ENCODE data around the gene PRKCE.

PRKCE gene

DNA sequence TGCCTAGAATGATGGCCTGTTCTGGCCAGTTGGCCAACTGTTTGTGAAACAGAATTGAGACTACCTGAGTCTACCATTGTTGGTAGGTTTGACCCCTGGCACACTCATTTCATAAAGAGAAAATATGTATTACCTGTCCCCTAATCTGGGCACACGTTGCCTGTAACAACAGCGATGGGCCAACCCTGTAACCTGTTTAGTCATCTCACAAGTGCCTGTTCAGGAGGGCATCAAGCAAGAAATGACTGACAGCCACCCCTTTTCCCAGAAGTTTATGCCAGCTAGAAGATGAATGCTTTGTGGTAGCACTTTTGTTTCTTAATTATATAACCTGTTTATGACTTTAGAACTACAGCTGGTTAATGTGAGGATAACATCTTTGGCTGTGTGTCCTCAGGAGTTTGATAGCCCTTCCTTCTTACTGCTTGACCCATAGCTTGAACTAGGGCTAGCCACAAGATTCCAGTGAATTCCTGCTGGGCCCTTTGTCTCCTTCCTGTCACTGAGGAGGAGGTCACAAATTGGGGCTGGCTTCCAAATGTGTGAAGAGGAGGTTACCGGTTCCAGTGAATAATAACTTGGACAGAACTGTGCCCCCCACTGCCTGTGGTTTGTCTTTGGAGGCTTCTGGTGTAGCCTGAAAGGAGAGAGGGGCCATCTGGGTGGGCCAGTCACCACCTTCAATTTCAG lies 371.8 kb downstream of the PRKCE start:
- no peak for DNase-seq (ENCODE audit: low read depth in 2 of 2)
- H3K4me3 ChIP-seq (replicated peaks in 1 of 2; ENCODE audit: low read depth in 2 of 2, low read length in 2 of 2), result no peak overlapping the region
- no peak for TF ChIP-seq CTCF (IDR thresholded peaks at IDR 0.05; ENCODE audit: low read depth, low read length)

- DNase-seq (ENCODE audit: low read depth in 2 of 2), result no peak
- no peak for TF ChIP-seq CTCF (IDR thresholded peaks at IDR 0.05; ENCODE audit: low read depth, low read length)
Measured at GRCh38 chr2:46024146-46024779, 372.8 kb downstream of the PRKCE start.

DNA sequence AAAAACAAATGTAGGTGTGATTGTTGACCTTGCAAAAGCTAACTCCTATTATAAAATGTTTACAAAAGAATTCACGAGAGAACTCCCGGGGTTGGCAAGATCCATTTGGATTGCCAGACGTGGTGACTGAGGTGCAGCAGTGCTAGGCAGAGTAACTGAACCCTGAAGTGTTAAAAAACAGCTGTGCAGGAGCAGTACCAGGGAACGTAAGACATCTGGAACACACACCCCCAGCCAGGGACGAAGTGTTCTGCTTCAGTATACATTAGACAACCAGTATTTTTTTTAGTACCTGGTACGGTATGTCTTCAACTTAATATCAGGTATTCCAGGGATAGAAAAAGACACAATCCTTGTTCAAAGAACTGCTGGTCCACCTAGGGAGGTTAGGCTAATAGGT lies 373.6 kb downstream of the PRKCE start:
- H3K4me3 ChIP-seq (replicated peaks in 1 of 2; ENCODE audit: low read depth in 2 of 2, low read length in 2 of 2), result no peak overlapping the region
- no peak for TF ChIP-seq CTCF (IDR thresholded peaks at IDR 0.05; ENCODE audit: low read depth, low read length)
- DNase-seq (ENCODE audit: low read depth in 2 of 2), result no peak

More at GRCh38 chr2:46024146-46024779, 372.8 kb downstream of the PRKCE start:
- no peak overlapping the region for H3K4me3 ChIP-seq (replicated peaks in 1 of 2; ENCODE audit: low read depth in 2 of 2, low read length in 2 of 2)

DNA sequence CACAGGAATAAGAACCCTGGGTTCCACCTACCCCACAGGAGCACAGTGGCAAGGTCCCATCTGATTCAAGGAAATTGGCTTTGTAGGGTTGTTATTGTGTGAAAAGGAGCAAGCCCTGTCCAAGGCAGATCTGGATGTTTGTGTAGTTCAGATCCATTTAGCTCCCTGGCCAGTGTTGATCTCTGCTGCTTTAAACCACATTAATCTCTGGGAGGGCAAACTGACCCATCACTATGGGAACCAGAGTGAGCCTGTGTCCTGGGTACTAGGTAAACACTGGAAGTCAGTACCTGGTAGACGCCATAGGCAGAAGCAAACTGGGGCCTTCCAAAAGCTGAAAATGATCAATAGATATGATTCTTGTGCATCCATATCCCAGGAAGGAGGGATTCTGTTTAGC lies 374.2 kb downstream of the PRKCE start:
- no peak for TF ChIP-seq CTCF (IDR thresholded peaks at IDR 0.05; ENCODE audit: low read depth, low read length)
- H3K4me3 ChIP-seq (replicated peaks in 1 of 2; ENCODE audit: low read depth in 2 of 2, low read length in 2 of 2), result no peak overlapping the region
- no peak for DNase-seq (ENCODE audit: low read depth in 2 of 2)

- H3K4me3 ChIP-seq (replicated peaks in 1 of 2; ENCODE audit: low read depth in 2 of 2, low read length in 2 of 2), result no peak overlapping the region
- no peak for TF ChIP-seq CTCF (IDR thresholded peaks at IDR 0.05; ENCODE audit: low read depth, low read length)
- no peak for DNase-seq (ENCODE audit: low read depth in 2 of 2)
Measured at GRCh38 chr2:46026431-46026830, 375.0 kb downstream of the PRKCE start.

DNA sequence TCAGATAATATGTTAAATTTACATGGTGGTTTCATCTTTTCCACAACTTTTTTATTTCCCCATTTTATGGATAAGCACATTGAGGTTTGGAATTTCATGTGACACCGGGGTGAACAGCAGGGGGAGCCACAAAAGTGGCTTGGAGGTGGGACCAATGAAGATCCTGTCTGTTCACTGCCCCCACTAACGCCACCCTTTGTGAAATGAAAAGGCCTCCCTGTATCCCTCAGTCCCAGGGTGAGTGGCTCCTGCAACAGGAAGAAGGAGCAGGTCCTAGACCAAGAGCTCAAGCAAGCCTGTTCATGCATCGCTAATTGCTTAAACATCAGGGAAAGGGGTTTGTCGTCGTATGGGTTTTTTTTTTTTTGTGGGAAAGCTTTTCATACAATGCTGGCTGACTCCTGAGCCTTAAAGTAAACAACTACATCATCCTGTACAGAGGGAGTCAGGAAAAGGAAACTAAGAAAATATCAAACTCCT lies 377.9 kb downstream of the PRKCE start:
- DNase-seq (ENCODE audit: low read depth in 2 of 2), result peak; percentile 47 to 66
- peak; percentile 33 for TF ChIP-seq CTCF (IDR thresholded peaks at IDR 0.05; ENCODE audit: low read depth, low read length)
- H3K4me3 ChIP-seq (replicated peaks in 1 of 2; ENCODE audit: low read depth in 2 of 2, low read length in 2 of 2), result no peak overlapping the region
